NCI-H748 (cell line): Measurements from ENCODE around the gene RNF2.
"Not testable (repeated sequence)": the region's sequence is repeated elsewhere in the genome, so short reads cannot be mapped to it uniquely, and the experiment has no call there.

Experiments
- DNase-seq: peaks from one replicate; lab custom pipeline; 2025; ENCODE audit not compliant: unreplicated experiment; lab: John Stamatoyannopoulos, UW

The RNF2 gene

GRCh38 chr1:185049670-185050069 lies 4.3 kb downstream of the RNF2 start:
- DNase-seq = no peak

GRCh38 chr1:185050823-185051451 lies 5.6 kb downstream of the RNF2 start:
- DNase-seq = peak; percentile 56

GRCh38 chr1:185053204-185053603 lies 7.8 kb downstream of the RNF2 start:
- DNase-seq = no peak

GRCh38 chr1:185054365-185055060 lies 9.2 kb downstream of the RNF2 start:
- DNase-seq = no peak

- no peak for DNase-seq
Observed at GRCh38 chr1:185058110-185058509, 12.8 kb downstream of the RNF2 start.

- no peak for DNase-seq
Observed at GRCh38 chr1:185058876-185059275, 13.5 kb downstream of the RNF2 start.

GRCh38 chr1:185059950-185060571 lies 14.7 kb downstream of the RNF2 start:
- DNase-seq = no peak

- no peak for DNase-seq
Observed at GRCh38 chr1:185062710-185063370, 17.5 kb downstream of the RNF2 start.

GRCh38 chr1:185063719-185064118 lies 18.4 kb downstream of the RNF2 start:
- DNase-seq = no peak

- DNase-seq = not testable (repeated sequence)
Observed at GRCh38 chr1:185065006-185065405, 19.6 kb downstream of the RNF2 start.

GRCh38 chr1:185066181-185066580 lies 20.8 kb downstream of the RNF2 start:
- no peak for DNase-seq

- DNase-seq = no peak
Observed at GRCh38 chr1:185068341-185068740, 23.0 kb downstream of the RNF2 start.

GRCh38 chr1:185069202-185069772 lies 23.9 kb downstream of the RNF2 start:
- DNase-seq = no peak

- no peak for DNase-seq
Observed at GRCh38 chr1:185070051-185070450, 24.7 kb downstream of the RNF2 start.

GRCh38 chr1:185073725-185074124 lies 28.4 kb downstream of the RNF2 start:
- DNase-seq = no peak

- DNase-seq = no peak
Observed at GRCh38 chr1:185074307-185074706, 28.9 kb downstream of the RNF2 start.

- DNase-seq = no peak
Observed at GRCh38 chr1:185075476-185075875, 30.1 kb downstream of the RNF2 start.

GRCh38 chr1:185077374-185077773 lies 32.0 kb downstream of the RNF2 start:
- DNase-seq = no peak

- no peak for DNase-seq
Observed at GRCh38 chr1:185080422-185080821, 35.1 kb downstream of the RNF2 start.

GRCh38 chr1:185083818-185084217 lies 38.5 kb downstream of the RNF2 start:
- DNase-seq = no peak

- DNase-seq = no peak
Observed at GRCh38 chr1:185087101-185087500, 41.7 kb downstream of the RNF2 start.
